ENCODE results near the gene DNAAF1.

DNA sequence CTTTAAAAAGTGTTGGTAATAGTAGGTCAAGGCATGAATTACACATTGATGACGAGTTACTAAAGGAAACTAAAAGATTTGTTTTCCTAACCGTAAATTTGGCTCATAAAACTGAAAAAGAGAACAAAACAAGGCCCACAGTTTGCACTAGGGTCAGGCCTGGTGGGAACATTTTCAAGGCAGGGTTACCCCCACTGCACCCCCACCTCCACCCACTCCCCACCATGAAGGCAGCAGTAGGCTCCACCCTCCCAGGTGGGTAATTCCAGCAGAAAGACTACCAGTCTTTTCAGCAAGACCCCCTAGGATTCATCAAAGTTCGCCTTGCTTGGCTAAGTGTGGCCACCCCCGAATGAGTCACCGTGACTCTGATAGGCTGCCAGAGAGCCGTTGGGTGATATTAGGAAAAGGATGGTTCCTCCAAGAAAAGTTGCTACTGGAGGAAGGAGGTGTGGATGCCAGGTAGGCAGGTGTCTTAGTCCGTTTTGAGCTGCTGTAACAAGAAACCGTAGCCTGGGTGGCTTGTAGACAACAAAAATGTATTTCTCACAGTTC, 8.6 kb downstream of the DNAAF1 start:
- no peak for TF ChIP-seq POLR2A (IDR thresholded peaks at IDR 0.05; ENCODE audit: low read depth, low read length)
- no peak for TF ChIP-seq POLR2AphosphoS5 (IDR thresholded peaks at IDR 0.05; ENCODE audit: low read depth, low read length)
- TF ChIP-seq TAF1 (IDR thresholded peaks at IDR 0.05; ENCODE audit: borderline replicate concordance, low read depth, low read length), result no peak

All from GM12892 (cell line).